Measurements from ENCODE around the gene RPGRIP1L.

GRCh38 chr16:53597776-53598175 is 105.9 kb downstream of the RPGRIP1L start:
- TF ChIP-seq CTCF (IDR thresholded peaks at IDR 0.05) (no peak), POLR2A (IDR thresholded peaks at IDR 0.05) (no peak)

All from prostate gland (tissue), 2 donors.